Measurements from ENCODE around the gene SHANK1. TPM values are rescaled to one million over a fixed set of nuclear protein-coding genes. Genes with fewer than 3 reads are reported as not detected.
A peak's percentile ranks its signal among the peaks of the same experiment; 100 is the strongest.

SHANK1 gene
- total RNA-seq, 1 experiment from 2014 or later = not detected

- H3K4me3 ChIP-seq = no peak overlapping the region
- H3K36me3 ChIP-seq = no peaks in the 10 kb centered on the region
- no peak overlapping the region for H3K27ac ChIP-seq
- H3K9me3 ChIP-seq (replicated peaks) = no peaks in the 10 kb centered on the region
- peak in 1 of 2 experiments; percentile 36 for DNase-seq (ENCODE audit: low read depth in 1 of 2, low spot score in 2 of 2)
- H3K4me1 ChIP-seq (replicated peaks) = no peaks in the 10 kb centered on the region
- H3K27me3 ChIP-seq (replicated peaks) = peaks cover 23% of the 10 kb centered on the region
Observed at GRCh38 chr19:50713556-50714236, 5.9 kb downstream of the SHANK1 start.

- no peaks in the 10 kb centered on the region for H3K36me3 ChIP-seq
- H3K27me3 ChIP-seq (replicated peaks) = peaks cover 21% of the 10 kb centered on the region
- H3K4me3 ChIP-seq = no peak overlapping the region
- DNase-seq (ENCODE audit: low read depth in 1 of 2, low spot score in 2 of 2) = no peak
- H3K27ac ChIP-seq = no peak overlapping the region
- H3K9me3 ChIP-seq (replicated peaks) = no peaks in the 10 kb centered on the region
- H3K4me1 ChIP-seq (replicated peaks) = no peaks in the 10 kb centered on the region
Observed at GRCh38 chr19:50712833-50713232, 6.8 kb downstream of the SHANK1 start.

GRCh38 chr19:50711805-50712204 lies 7.8 kb downstream of the SHANK1 start:
- Histone ChIP-seq H3K9me3 (replicated peaks) (no peaks in the 10 kb centered on the region), H3K4me3 (no peak overlapping the region), H3K36me3 (no peaks in the 10 kb centered on the region), H3K27me3 (replicated peaks) (peaks cover 13% of the 10 kb centered on the region; the same call in 1 of the 2 replicates), H3K4me1 (replicated peaks) (no peaks in the 10 kb centered on the region), H3K27ac (no peak overlapping the region)
- DNase-seq (ENCODE audit: low read depth in 1 of 2, low spot score in 2 of 2) = no peak

- Histone ChIP-seq H3K36me3 (no peaks in the 10 kb centered on the region), H3K27me3 (replicated peaks) (0 out of 2 replicates have a peak, but pooled peaks cover 12% of the 10 kb centered on the region), H3K4me3 (no peak overlapping the region), H3K9me3 (replicated peaks) (no peaks in the 10 kb centered on the region), H3K4me1 (replicated peaks) (no peaks in the 10 kb centered on the region), H3K27ac (no peak overlapping the region)
- no peak for DNase-seq (ENCODE audit: low read depth in 1 of 2, low spot score in 2 of 2)
Observed at GRCh38 chr19:50711196-50711595, 8.4 kb downstream of the SHANK1 start.

- Histone ChIP-seq H3K4me3 (no peak overlapping the region), H3K27me3 (replicated peaks) (0 out of 2 replicates have a peak, but pooled peaks cover 10% of the 10 kb centered on the region), H3K4me1 (replicated peaks) (no peaks in the 10 kb centered on the region), H3K27ac (no peak overlapping the region), H3K36me3 (no peaks in the 10 kb centered on the region), H3K9me3 (replicated peaks) (no peaks in the 10 kb centered on the region)
- no peak for DNase-seq (ENCODE audit: low read depth in 1 of 2, low spot score in 2 of 2)
Observed at GRCh38 chr19:50710612-50711011, 9.0 kb downstream of the SHANK1 start.

- Histone ChIP-seq H3K27me3 (replicated peaks) (0 out of 2 replicates have a peak, but pooled peaks cover 7% of the 10 kb centered on the region), H3K4me1 (replicated peaks) (no peaks in the 10 kb centered on the region), H3K36me3 (no peaks in the 10 kb centered on the region), H3K27ac (no peak overlapping the region), H3K9me3 (replicated peaks) (no peaks in the 10 kb centered on the region), H3K4me3 (no peak overlapping the region)
- no peak for DNase-seq (ENCODE audit: low read depth in 1 of 2, low spot score in 2 of 2)
Observed at GRCh38 chr19:50710094-50710493, 9.5 kb downstream of the SHANK1 start.

- H3K4me1 ChIP-seq (replicated peaks) = no peaks in the 10 kb centered on the region
- H3K9me3 ChIP-seq (replicated peaks) = no peaks in the 10 kb centered on the region
- H3K4me3 ChIP-seq = no peak overlapping the region
- no peaks in the 10 kb centered on the region for H3K36me3 ChIP-seq
- DNase-seq (ENCODE audit: low read depth in 1 of 2, low spot score in 2 of 2) = no peak
- peaks cover 19% of the 10 kb centered on the region; the same call in 1 of the 2 replicates for H3K27me3 ChIP-seq (replicated peaks)
- H3K27ac ChIP-seq = no peak overlapping the region
Observed at GRCh38 chr19:50708179-50708879, 11.3 kb downstream of the SHANK1 start.

- H3K27me3 ChIP-seq (replicated peaks) = peaks cover 15% of the 10 kb centered on the region; the same call in 1 of the 2 replicates
- no peak for DNase-seq (ENCODE audit: low read depth in 1 of 2, low spot score in 2 of 2)
- no peaks in the 10 kb centered on the region for H3K4me1 ChIP-seq (replicated peaks)
- no peak overlapping the region for H3K4me3 ChIP-seq
- H3K9me3 ChIP-seq (replicated peaks) = no peaks in the 10 kb centered on the region
- H3K36me3 ChIP-seq = no peaks in the 10 kb centered on the region
- no peak overlapping the region for H3K27ac ChIP-seq
Observed at GRCh38 chr19:50706387-50706786, 13.2 kb downstream of the SHANK1 start.

GRCh38 chr19:50705422-50706019 lies 14.1 kb downstream of the SHANK1 start:
- Histone ChIP-seq H3K27ac (no peak overlapping the region), H3K27me3 (replicated peaks) (peaks cover 15% of the 10 kb centered on the region; the same call in 1 of the 2 replicates), H3K4me3 (no peak overlapping the region), H3K36me3 (no peaks in the 10 kb centered on the region), H3K4me1 (replicated peaks) (no peaks in the 10 kb centered on the region), H3K9me3 (replicated peaks) (no peaks in the 10 kb centered on the region)
- no peak for DNase-seq (ENCODE audit: low read depth in 1 of 2, low spot score in 2 of 2)

- H3K9me3 ChIP-seq (replicated peaks) = no peaks in the 10 kb centered on the region
- no peaks in the 10 kb centered on the region for H3K4me1 ChIP-seq (replicated peaks)
- H3K36me3 ChIP-seq = no peaks in the 10 kb centered on the region
- H3K27me3 ChIP-seq (replicated peaks) = peaks cover 15% of the 10 kb centered on the region; the same call in 1 of the 2 replicates
- DNase-seq (ENCODE audit: low read depth in 1 of 2, low spot score in 2 of 2) = no peak
- H3K4me3 ChIP-seq = no peak overlapping the region
- no peak overlapping the region for H3K27ac ChIP-seq
Observed at GRCh38 chr19:50703915-50704796, 15.4 kb downstream of the SHANK1 start.

GRCh38 chr19:50702871-50703829 lies 16.5 kb downstream of the SHANK1 start:
- no peaks in the 10 kb centered on the region for H3K36me3 ChIP-seq
- no peak for DNase-seq (ENCODE audit: low read depth in 1 of 2, low spot score in 2 of 2)
- H3K4me1 ChIP-seq (replicated peaks) = no peaks in the 10 kb centered on the region
- no peak overlapping the region for H3K27ac ChIP-seq
- no peaks in the 10 kb centered on the region for H3K9me3 ChIP-seq (replicated peaks)
- H3K27me3 ChIP-seq (replicated peaks) = peaks cover 15% of the 10 kb centered on the region; the same call in 1 of the 2 replicates
- H3K4me3 ChIP-seq = no peak overlapping the region

GRCh38 chr19:50702158-50702870 lies 17.3 kb downstream of the SHANK1 start:
- H3K27ac ChIP-seq = no peak overlapping the region

More at GRCh38 chr19:50702158-50702870, 17.3 kb downstream of the SHANK1 start:
- Histone ChIP-seq H3K36me3 (no peaks in the 10 kb centered on the region), H3K9me3 (replicated peaks) (no peaks in the 10 kb centered on the region), H3K4me1 (replicated peaks) (no peaks in the 10 kb centered on the region), H3K27me3 (replicated peaks) (peaks cover 15% of the 10 kb centered on the region; the same call in 1 of the 2 replicates), H3K4me3 (no peak overlapping the region)
- DNase-seq (ENCODE audit: low read depth in 1 of 2, low spot score in 2 of 2) = no peak
